CD4-positive, alpha-beta T cell treated with Interleukin-17A for 4 hours (primary cell): ENCODE data around the gene CD300LB.
"Not testable (repeated sequence)": the region's sequence is repeated elsewhere in the genome, so short reads cannot be mapped to it uniquely, and the experiment has no call there.

ENCODE experiments used
- DNase-seq: peaks from one replicate; pipeline ENCODE4 v3.0.0-alpha.2; 2020; ENCODE audit warnings: mixed read lengths

The CD300LB gene

GRCh38 chr17:74531231-74531761 lies at the start of gene CD300LB:
CD300LB (minus strand) TSS chr17:74531475; CDS start chr17:74531350, 125 bp downstream.
- no peak for DNase-seq

GRCh38 chr17:74579900-74580299 lies 48.6 kb upstream of the CD300LB start:
- no peak for DNase-seq

GRCh38 chr17:74578979-74579378 lies 47.7 kb upstream of the CD300LB start:
- DNase-seq = no peak

- DNase-seq = no peak
Measured at GRCh38 chr17:74574489-74575142, 43.3 kb upstream of the CD300LB start.

DNA sequence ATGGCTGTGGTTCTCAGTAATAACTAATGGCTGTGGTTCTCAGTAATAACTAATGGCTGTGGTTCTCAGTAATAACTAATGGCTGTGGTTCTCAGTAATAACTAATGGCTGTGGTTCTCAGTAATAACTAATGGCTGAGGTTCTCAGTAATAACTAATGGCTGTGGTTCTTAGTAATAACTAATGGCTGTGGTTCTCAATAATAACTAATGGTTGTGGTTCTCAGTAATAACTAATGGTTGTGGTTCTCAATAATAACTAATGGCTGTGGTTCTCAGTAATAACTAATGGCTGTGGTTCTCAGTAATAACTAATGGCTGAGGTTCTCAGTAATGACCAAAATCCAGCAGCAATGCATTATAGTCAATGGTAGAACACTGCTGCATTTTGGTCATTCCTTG lies 42.4 kb upstream of the CD300LB start:
- not testable (repeated sequence) for DNase-seq

GRCh38 chr17:74573169-74573568 lies 41.9 kb upstream of the CD300LB start:
- no peak for DNase-seq

DNA sequence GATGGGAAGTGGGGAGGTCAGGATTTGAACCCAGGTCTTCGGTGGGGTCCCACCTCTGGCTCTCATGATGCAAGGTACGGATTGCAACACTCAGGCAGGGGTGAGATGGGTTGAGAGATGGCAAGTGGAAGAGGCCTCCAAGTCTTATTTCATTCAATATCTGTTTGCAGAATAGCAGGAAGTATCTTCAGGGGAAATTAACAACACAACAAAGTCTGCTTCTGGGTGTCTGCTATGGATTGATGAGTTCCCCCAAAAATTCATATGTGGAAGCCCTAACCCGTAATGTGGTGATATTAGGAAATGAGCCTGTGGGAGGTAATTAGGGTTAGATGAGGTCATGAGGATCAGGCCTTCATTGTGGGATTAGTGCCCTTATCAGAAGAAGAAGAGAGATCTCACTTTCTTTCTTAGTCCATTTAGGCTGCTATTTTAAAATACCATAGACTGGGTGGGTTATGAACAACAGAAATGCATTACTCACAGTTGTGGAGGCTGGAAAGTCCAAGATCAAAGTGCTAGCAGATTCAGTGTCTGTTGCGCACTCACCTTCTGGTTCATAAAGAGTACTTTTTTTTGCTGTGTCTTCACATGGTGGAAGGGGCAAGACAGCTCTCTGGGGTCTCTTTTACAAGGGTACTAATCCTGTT lies 40.5 kb upstream of the CD300LB start:
- DNase-seq = no peak

GRCh38 chr17:74569020-74570003 lies 38.0 kb upstream of the CD300LB start:
- no peak for DNase-seq

GRCh38 chr17:74568106-74568873 lies 37.0 kb upstream of the CD300LB start:
- no peak for DNase-seq

DNA sequence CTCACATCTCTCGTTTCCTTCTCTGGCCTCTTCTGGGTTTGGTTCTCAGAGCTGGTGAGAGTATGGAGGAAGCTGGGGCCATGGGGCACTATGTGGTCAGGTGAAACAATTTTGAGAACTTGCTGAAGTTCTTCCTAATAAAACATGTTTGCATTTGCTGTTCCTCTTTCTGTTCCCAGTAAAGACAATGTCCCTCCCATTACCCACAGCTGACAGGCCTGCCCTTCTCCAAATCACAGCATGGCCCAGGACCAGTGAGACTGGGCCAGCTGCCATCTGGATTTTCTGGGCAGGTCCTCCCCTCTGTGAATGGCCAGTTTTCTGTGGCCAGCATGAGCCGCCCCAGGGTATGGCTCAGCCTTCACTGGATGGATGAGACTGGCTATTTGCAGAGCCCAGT lies 36.1 kb upstream of the CD300LB start, which contains the start of gene CD300H:
Gene CD300H, minus strand, starts transcription at position 113 of the 400 bp plus-strand sequence.
- DNase-seq = no peak

- DNase-seq = peak; percentile 42
Measured at GRCh38 chr17:74566132-74566753, 35.0 kb upstream of the CD300LB start.

- DNase-seq = no peak
Measured at GRCh38 chr17:74565126-74565525, 33.9 kb upstream of the CD300LB start.

- DNase-seq = no peak
Measured at GRCh38 chr17:74563358-74563757, 32.1 kb upstream of the CD300LB start.

- DNase-seq = no peak
Measured at GRCh38 chr17:74561586-74561985, 30.3 kb upstream of the CD300LB start.

DNA sequence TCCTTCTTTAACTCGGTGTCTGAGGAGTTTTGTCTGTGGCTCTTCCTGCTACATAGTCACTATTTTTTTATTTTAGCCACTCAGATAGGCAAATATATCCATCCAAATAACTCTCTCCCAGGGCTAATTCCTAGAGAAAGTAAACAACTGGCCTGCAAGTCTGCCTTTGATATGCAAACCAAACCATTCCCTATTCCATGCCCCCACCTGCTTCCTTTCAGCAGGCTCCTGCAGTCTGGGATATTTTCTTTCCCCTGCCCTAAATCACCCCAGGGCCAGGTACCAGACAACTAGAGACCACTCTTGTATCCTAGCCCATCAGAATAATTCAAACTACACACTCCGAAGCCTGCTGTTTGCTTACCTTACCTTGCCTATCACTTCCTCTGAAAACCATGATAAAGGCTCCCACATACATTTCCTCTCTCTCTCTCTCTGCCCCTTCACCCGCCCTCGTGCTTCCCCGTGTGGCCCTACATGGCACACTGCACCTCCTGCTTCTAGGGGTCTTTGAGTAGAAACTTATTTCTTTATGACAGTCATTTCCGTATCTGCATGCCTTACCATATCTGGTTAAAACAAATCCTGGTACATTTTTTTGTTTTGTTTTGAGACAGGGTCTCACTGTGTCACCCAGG lies 27.7 kb upstream of the CD300LB start:
- DNase-seq = no peak

GRCh38 chr17:74558402-74558801 lies 27.1 kb upstream of the CD300LB start:
- not testable (repeated sequence) for DNase-seq

- no peak for DNase-seq
Measured at GRCh38 chr17:74555427-74555940, 24.2 kb upstream of the CD300LB start.

GRCh38 chr17:74554909-74555308 lies 23.6 kb upstream of the CD300LB start:
- no peak for DNase-seq

- DNase-seq = no peak
Measured at GRCh38 chr17:74552037-74552436, 20.8 kb upstream of the CD300LB start.

DNA sequence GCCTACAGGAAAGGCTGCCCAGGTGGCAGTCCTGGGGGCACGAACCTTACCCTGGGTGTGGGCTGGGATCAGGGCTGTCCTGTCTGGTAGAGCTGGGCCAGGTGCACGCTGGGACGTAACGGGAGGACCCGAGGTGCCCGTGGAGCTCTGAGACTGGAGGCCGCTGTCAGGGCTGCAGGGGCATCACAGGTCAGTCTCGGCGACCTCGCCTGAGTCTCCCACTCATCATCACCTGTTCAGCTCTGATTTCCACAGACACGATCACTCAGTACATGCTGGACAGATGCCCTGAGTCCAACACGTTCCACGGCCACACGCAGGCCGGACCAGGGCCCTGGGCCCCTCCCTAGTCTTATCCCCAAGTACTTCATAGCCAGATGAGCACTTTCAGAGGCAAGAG lies 19.3 kb upstream of the CD300LB start:
- DNase-seq = no peak

DNA sequence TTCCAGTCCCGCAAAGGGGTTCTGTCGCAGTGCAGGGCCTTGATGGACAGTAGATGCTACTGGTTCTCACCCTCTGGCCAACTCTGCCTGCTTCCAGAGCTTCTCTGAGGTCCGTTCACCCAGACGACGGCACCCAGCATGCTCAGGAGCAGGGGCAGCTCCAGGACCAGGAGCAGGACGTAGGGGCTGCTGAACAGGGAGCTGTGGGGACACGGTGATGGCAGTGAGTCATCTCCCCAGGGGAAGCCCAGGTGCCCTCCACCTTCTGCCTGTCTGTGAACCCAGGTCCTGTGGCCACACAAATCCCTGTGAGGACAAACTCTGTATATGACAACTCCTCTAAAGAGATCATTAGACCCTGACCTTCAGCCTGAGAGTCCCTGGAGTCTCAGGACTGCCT lies 18.1 kb upstream of the CD300LB start:
- DNase-seq = no peak
